ENCODE measurements around the gene TRIM46. TPM values are rescaled to one million over a fixed set of nuclear protein-coding genes. Genes with fewer than 3 reads are reported as not detected.

The TRIM46 gene, protein sequence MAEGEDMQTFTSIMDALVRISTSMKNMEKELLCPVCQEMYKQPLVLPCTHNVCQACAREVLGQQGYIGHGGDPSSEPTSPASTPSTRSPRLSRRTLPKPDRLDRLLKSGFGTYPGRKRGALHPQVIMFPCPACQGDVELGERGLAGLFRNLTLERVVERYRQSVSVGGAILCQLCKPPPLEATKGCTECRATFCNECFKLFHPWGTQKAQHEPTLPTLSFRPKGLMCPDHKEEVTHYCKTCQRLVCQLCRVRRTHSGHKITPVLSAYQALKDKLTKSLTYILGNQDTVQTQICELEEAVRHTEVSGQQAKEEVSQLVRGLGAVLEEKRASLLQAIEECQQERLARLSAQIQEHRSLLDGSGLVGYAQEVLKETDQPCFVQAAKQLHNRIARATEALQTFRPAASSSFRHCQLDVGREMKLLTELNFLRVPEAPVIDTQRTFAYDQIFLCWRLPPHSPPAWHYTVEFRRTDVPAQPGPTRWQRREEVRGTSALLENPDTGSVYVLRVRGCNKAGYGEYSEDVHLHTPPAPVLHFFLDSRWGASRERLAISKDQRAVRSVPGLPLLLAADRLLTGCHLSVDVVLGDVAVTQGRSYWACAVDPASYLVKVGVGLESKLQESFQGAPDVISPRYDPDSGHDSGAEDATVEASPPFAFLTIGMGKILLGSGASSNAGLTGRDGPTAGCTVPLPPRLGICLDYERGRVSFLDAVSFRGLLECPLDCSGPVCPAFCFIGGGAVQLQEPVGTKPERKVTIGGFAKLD
- total RNA-seq (under 1 TPM; 0.19 to 0.59 (median 0.33) TPM), polyA plus RNA-seq (1 to 10 TPM; 1.2 to 4.1 TPM)

DNA sequence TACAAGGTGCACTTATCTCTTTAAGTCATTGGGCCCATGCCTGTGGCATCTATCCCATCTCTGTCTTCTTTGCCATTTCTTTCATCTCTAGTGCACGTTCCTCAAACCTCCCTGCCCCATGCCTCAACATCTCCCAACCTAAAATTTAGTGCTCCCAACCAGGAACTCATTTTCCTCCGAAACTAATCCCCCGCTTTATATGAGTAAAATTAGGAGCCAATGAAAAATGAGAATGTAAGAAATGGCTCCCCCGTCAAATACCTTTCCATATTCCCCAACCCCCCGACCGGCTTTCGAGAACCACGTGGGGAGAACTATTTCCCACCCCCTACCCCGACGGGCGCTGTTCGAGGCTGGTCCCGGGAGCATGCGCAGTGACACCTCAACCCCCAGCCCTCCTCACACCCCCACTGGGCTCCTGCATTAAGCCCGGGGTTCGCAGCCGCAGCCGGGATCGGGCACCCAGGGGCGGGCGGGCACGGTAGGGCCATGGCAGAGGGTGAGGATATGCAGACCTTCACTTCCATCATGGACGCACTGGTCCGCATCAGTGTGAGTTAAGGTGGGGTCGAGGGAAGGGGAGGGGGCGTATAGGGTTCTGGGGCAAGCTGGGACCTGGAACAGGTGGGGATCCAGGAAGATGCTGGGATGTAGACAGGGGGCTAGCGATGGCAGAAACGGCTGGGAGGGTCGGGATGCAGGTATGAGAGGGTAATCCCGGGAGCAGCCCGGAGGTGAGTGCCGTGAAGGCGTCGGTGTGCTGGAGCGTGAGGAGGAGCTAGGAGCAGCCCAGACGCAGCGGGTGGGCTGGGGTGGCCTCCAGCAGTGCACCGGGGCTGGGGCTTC lies at the start of gene TRIM46:
TSS of gene TRIM46 (plus strand) at position 372 of the 846 bp plus-strand sequence. CDS start at position 490, 118 bp downstream.
- FAIRE-seq: no peak
- intact Hi-C loops (cut with DNase I): no loop called here
- H3K4me1 ChIP-seq: peaks cover 3 to 19% (median 10%) of the 10 kb centered on the region in 3 donors

DNA sequence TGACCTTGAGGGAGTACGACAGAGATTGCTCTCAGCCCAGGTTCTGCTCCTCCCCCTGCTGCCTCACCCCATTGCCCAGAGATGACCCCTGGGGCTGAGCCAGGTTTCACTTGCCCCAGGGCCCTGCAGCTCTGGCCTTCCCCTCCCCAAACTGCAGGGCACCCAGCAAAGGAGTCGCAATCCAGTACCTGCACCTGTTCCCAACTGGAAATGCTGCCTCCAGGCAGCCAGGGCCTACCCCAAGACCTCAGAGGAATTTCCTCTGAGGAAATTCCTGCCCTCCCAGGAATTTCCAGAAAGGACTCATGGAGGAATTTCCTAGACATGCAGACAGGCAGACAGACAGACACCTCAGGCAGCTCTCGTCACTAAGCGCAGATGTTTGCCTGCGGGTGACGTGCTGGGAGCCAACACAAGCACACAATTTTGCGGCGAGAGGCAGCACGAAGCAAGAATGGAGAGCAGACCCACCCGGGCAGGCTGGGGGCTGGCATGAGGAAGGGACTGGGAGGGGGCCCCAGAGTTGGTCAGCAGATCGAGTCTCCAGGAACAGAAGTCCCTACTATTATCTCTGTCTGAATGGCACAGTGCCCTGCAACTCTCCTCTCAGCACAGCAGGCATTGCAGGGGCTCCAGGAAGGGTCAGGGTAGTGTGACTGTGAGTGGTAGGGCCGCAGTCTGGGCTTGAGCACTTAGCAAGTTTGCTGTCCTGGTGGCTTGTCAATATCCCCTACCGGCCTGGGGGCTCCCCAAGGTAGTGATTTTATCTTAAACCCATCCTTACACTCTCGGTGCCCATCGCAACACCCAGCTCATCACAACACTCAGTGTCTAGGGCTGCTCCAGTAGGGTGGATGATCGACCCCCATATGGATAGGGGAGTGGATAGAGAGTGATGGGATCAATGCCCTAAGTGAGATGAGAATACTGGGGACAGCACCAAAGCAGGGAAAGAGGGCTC lies 48.9 kb upstream of the TRIM46 start:
- ATAC-seq (no peak), DNase-seq (no peak), FAIRE-seq (no peak)
- intact Hi-C loops (cut with DNase I): no loop called here
- Histone ChIP-seq H3K4me1 (no peaks in the 10 kb centered on the region), H3K36me3 (no peaks in the 10 kb centered on the region), H3K27me3 (no peaks in the 10 kb centered on the region), H3K9me3 (no peaks in the 10 kb centered on the region), H3K4me3 (no peak overlapping the region), H3K27ac (peak overlapping the region in 2 of 4 donors; percentile 94 to 95)
- 82 to 87% methylated on average over 16 of the region's 16 CpGs for whole genome bisulfite sequencing, 2 donors
- TF ChIP-seq, protein P1, sequence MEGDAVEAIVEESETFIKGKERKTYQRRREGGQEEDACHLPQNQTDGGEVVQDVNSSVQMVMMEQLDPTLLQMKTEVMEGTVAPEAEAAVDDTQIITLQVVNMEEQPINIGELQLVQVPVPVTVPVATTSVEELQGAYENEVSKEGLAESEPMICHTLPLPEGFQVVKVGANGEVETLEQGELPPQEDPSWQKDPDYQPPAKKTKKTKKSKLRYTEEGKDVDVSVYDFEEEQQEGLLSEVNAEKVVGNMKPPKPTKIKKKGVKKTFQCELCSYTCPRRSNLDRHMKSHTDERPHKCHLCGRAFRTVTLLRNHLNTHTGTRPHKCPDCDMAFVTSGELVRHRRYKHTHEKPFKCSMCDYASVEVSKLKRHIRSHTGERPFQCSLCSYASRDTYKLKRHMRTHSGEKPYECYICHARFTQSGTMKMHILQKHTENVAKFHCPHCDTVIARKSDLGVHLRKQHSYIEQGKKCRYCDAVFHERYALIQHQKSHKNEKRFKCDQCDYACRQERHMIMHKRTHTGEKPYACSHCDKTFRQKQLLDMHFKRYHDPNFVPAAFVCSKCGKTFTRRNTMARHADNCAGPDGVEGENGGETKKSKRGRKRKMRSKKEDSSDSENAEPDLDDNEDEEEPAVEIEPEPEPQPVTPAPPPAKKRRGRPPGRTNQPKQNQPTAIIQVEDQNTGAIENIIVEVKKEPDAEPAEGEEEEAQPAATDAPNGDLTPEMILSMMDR (IDR thresholded peaks at IDR 0.05): no peak

More for the DNA sequence above, at the start of gene TRIM46:
- DNase-seq (peak; percentile 25 to 79 (median 46)), ATAC-seq (peak in 1 of 4 donors; percentile 2)
- TF ChIP-seq, protein P1 (IDR thresholded peaks at IDR 0.05): no peak
- Histone ChIP-seq H3K4me3 (peak within 1 kb of the TSS; percentile 60 to 85 (median 70)), H3K9me3 (no peaks in the 10 kb centered on the region), H3K27ac (peak within 1 kb of the TSS; percentile 41 to 77 (median 68)), H3K36me3 (no peaks in the 10 kb centered on the region), H3K27me3 (no peaks in the 10 kb centered on the region)
- WGBS, 2 donors: 5% methylated on average over 38 of the region's 38 CpGs

DNA sequence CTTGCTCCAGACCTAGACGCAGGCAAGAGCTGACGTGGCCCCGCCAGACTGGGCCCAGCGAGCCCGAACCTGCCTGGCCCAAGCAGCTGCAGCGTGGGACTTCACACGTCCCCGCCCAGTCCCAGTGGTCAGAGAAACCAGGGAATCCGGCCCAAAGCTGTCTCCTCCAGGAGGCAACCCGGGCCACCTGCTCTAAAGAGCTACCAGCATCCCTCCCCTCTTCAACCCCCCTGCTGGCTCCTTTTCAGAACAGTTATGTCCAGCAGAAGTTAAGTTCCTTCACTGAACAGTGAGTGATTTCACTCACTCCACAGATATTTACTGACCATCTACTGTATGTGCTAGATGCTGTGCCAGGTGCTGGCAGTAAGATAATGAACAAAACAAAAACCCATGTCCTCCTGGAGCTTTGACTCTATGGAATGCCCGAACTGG lies 48.1 kb upstream of the TRIM46 start:
- no peak overlapping the region for H3K4me3 ChIP-seq
- intact Hi-C loops (cut with DNase I): no loop called here

More for the DNA sequence above, 48.1 kb upstream of the TRIM46 start:
- WGBS, 2 donors: 82 to 91% methylated on average over 11 of the region's 11 CpGs
- peak in 2 of 6 donors; percentile 26 to 51 for DNase-seq
- peak overlapping the region; percentile 79 to 95 (median 94) for H3K27ac ChIP-seq
- ATAC-seq: no peak
- H3K4me1 ChIP-seq: peaks cover 0 to under 1% (median under 1%) of the 10 kb centered on the region in 3 donors
- H3K36me3 ChIP-seq: no peaks in the 10 kb centered on the region
- H3K9me3 ChIP-seq: no peaks in the 10 kb centered on the region
- FAIRE-seq: no peak
- TF ChIP-seq, protein P1 (IDR thresholded peaks at IDR 0.05): no peak
- H3K27me3 ChIP-seq: no peaks in the 10 kb centered on the region
